HCT116 (cell line): ENCODE data around the gene DNM3. TPM values are rescaled to one million over a fixed set of nuclear protein-coding genes. Genes with fewer than 3 reads are reported as not detected.

Experiments used
- ATAC-seq: fragments of 200-7000 bp; cut with Tn5 transposase; 2 replicates; pipeline ENCODE4 v1.9.1; 2020; ENCODE audit warnings: mild to moderate bottlenecking, moderate library complexity
- BruUV-seq: library from RNA; stranded (reverse); fragments of 400-500 nt; replicated peaks from 2 replicates; lab custom pipeline; 2021; lab: Mats Ljungman, UMichigan
- CTCF ChIA-PET: fragments of 300-600 bp; sonication (Branson Sonifier 250); formaldehyde crosslinking; loops from one replicate; lab custom pipeline; 2021; ENCODE audit warnings: antibody characterized with exemption; lab: Charles Lee
- POLR2A ChIA-PET: fragments of 300-600, 350-600 bp; sonication (Branson Sonifier 250); formaldehyde crosslinking; loops from one replicate; lab custom pipeline; 2021; ENCODE audit warnings: antibody characterized with exemption; lab: Charles Lee
- RAD21 ChIA-PET, 2 experiments: fragments of 300-600 bp; sonication (Branson Sonifier 250); formaldehyde crosslinking; loops; one replicate each; lab custom pipeline; 2023; ENCODE audit warnings: low total read pairs in 2 of 2; ENCODE audit not compliant: uncharacterized antibody in 2 of 2, unreplicated experiment in 2 of 2, low non-redundant PET in 1 of 2; lab: Charles Lee
- DNase-seq: peaks from one replicate; pipeline ENCODE4 v3.0.0-alpha.2; 2010; ENCODE audit warnings: low read depth, low spot score
- H2AFZ ChIP-seq: fragments of 200-600 bp; shearing (Covaris generic), sonication (generic); 2 replicates; pipeline ENCODE4 v1.6.1; 2017; ENCODE audit warnings: low read depth, mixed run types, mixed read lengths, antibody characterized with exemption, low read length; ENCODE audit not compliant: poor library complexity, severe bottlenecking
- H3K27ac ChIP-seq: 2 replicates; pipeline ENCODE4 v1.5.1; 2012; ENCODE audit warnings: low read depth, low read length
- H3K27me3 ChIP-seq: fragments of 200-600 bp; sonication (generic); 2 replicates; pipeline ENCODE4 v1.6.1; 2016; ENCODE audit warnings: mixed run types, low read length, mixed read lengths; ENCODE audit not compliant: insufficient read depth
- H3K36me3 ChIP-seq, 2 experiments: fragments of 200-500 bp in 1 of 2; fragments of 200-600 bp in 1 of 2; sonication (Bioruptor generic) in 1 of 2; sonication (generic) in 1 of 2; 2 replicates each; pipeline versions ENCODE4 v1.5.1 to v1.6.1; 2014 to 2016; ENCODE audit warnings: low read length in 2 of 2, inconsistent platforms in 1 of 2, mixed read lengths in 1 of 2, mixed run types in 1 of 2; ENCODE audit not compliant: insufficient read depth in 2 of 2, control insufficient read depth in 1 of 2
- H3K4me1 ChIP-seq, 2 experiments: fragments of 200-600 bp in 1 of 2; sonication (generic) in 1 of 2; 2 replicates each; pipeline versions ENCODE4 v1.5.1 to v1.6.1; 2012 to 2017; ENCODE audit warnings: low read length in 2 of 2, inconsistent platforms in 1 of 2, mild to moderate bottlenecking in 1 of 2, mixed read lengths in 1 of 2, mixed run types in 1 of 2, moderate library complexity in 1 of 2; ENCODE audit not compliant: insufficient read depth in 2 of 2, control insufficient read depth in 1 of 2
- H3K4me2 ChIP-seq: fragments of 200-600 bp; sonication (generic); 2 replicates; pipeline ENCODE4 v1.6.1; 2017; ENCODE audit warnings: mixed run types, low read length, mixed read lengths
- H3K4me3 ChIP-seq, 2 experiments: fragments of 200-600 bp in 1 of 2; sonication (generic) in 1 of 2; replicated peaks in 1 of 2; 2 replicates each; pipeline ENCODE4 v1.5.1; 2011 to 2016; ENCODE audit warnings: low read length in 2 of 2, control low read depth in 1 of 2, low read depth in 1 of 2, mild to moderate bottlenecking in 1 of 2, mixed read lengths in 1 of 2, mixed run types in 1 of 2
- H3K79me2 ChIP-seq: fragments of 200-600 bp; sonication (generic); 2 replicates; pipeline ENCODE4 v1.6.1; 2017; ENCODE audit warnings: mild to moderate bottlenecking, mixed run types, low read length, moderate library complexity, mixed read lengths; ENCODE audit not compliant: insufficient read depth
- H3K9ac ChIP-seq: fragments of 200-600 bp; sonication (generic); 2 replicates; pipeline ENCODE4 v1.6.1; 2016; ENCODE audit warnings: low read length, mixed read lengths
- H3K9me2 ChIP-seq: fragments of 200-600 bp; sonication (generic), shearing (Covaris generic); 2 replicates; pipeline ENCODE4 v1.6.1; 2017; ENCODE audit warnings: mixed run types, mild to moderate bottlenecking, moderate library complexity; ENCODE audit not compliant: insufficient read depth
- H3K9me3 ChIP-seq, 2 experiments: fragments of 200-500 bp in 1 of 2; fragments of 200-600 bp in 1 of 2; sonication (Bioruptor generic) in 1 of 2; sonication (generic) in 1 of 2; 2 replicates each; pipeline ENCODE4 v1.6.1; 2014 to 2017; ENCODE audit warnings: low read length in 2 of 2, mixed read lengths in 2 of 2, inconsistent platforms in 1 of 2, low read depth in 1 of 2, mild to moderate bottlenecking in 1 of 2, mixed run types in 1 of 2, moderate library complexity in 1 of 2; ENCODE audit not compliant: control insufficient read depth in 1 of 2, insufficient read depth in 1 of 2
- H4K20me1 ChIP-seq: fragments of 200-600 bp; sonication (generic), shearing (Covaris generic); 2 replicates; pipeline ENCODE4 v1.6.1; 2017; ENCODE audit warnings: mixed run types, mild to moderate bottlenecking, moderate library complexity; ENCODE audit not compliant: insufficient read depth
- EZH2 ChIP-seq: fragments of 200-600 bp; sonication (generic); IDR thresholded peaks from 2 replicates; pipeline ENCODE4 v1.6.1; 2017; ENCODE audit warnings: antibody characterized with exemption, mixed run types
- EZH2phosphoT487 ChIP-seq: fragments of 200-600 bp; IDR thresholded peaks from 2 replicates; pipeline ENCODE4 v1.6.1; 2018; ENCODE audit warnings: antibody characterized with exemption, borderline replicate concordance
- POLR2A ChIP-seq: IDR thresholded peaks from 2 replicates; pipeline ENCODE4 v1.7.0; 2011; ENCODE audit warnings: borderline replicate concordance; ENCODE audit not compliant: insufficient read depth, insufficient read length; ENCODE audit errors: extremely low read depth
- POLR2AphosphoS5 ChIP-seq: IDR thresholded peaks from 2 replicates; pipeline ENCODE4 v1.6.1; 2011; ENCODE audit warnings: mild to moderate bottlenecking, low read depth, low read length, moderate library complexity
- RAD21 ChIP-seq: IDR thresholded peaks from 2 replicates; pipeline ENCODE4 v1.6.1; 2012; ENCODE audit warnings: low read depth, mild to moderate bottlenecking
- SIN3A ChIP-seq: IDR thresholded peaks from 2 replicates; pipeline ENCODE4 v1.6.1; 2012; ENCODE audit warnings: low read depth
- SP1 ChIP-seq: IDR thresholded peaks from 2 replicates; pipeline ENCODE4 v1.6.1; 2012; ENCODE audit warnings: low read depth
- TCF7L2 ChIP-seq: IDR thresholded peaks from 2 replicates; pipeline ENCODE4 v1.7.0; 2011; ENCODE audit warnings: borderline replicate concordance, inconsistent platforms; ENCODE audit not compliant: insufficient read depth, insufficient read length; ENCODE audit errors: extremely low read depth
- ZFX ChIP-seq: fragments of 450-650 bp; IDR thresholded peaks from 2 replicates; pipeline ENCODE4 v1.6.1; 2017
- intact Hi-C: fragments of 100-400 bp; cut with micrococcal nuclease; formaldehyde crosslinking; loops from 2 replicates; pipeline ENCODE4 v1.10.0; 2022
- total RNA-seq: library from RNA; stranded (reverse); gene quantifications from one replicate; pipeline ENCODE4 v1.2.1, GENCODE V29; 2021; ENCODE audit not compliant: unreplicated experiment
- TF ChIP-seq, protein P1 (sequence below): IDR thresholded peaks from 2 replicates; pipeline ENCODE4 v1.6.1; 2012
- TF ChIP-seq, protein P2 (sequence below), 3 experiments: fragments of 200-600 bp in 1 of 3; sonication (generic) in 1 of 3; IDR thresholded peaks in 2 of 3; conservative IDR thresholded peaks in 1 of 3; 2 replicates each; pipeline ENCODE4 v1.5.1; 2012 to 2017; ENCODE audit warnings: low read depth in 2 of 3, low read length in 2 of 3, antibody characterized with exemption in 1 of 3, borderline replicate concordance in 1 of 3, control low read depth in 1 of 3, mild to moderate bottlenecking in 1 of 3, mixed read lengths in 1 of 3, mixed run types in 1 of 3, moderate library complexity in 1 of 3; ENCODE audit not compliant: insufficient read depth in 1 of 3
- TF ChIP-seq, protein P3 (sequence below): IDR thresholded peaks from 2 replicates; pipeline ENCODE4 v1.6.1; 2012

The DNM3 gene
- total RNA-seq, 1 experiment from 2014 or later = 3.1 TPM

DNA sequence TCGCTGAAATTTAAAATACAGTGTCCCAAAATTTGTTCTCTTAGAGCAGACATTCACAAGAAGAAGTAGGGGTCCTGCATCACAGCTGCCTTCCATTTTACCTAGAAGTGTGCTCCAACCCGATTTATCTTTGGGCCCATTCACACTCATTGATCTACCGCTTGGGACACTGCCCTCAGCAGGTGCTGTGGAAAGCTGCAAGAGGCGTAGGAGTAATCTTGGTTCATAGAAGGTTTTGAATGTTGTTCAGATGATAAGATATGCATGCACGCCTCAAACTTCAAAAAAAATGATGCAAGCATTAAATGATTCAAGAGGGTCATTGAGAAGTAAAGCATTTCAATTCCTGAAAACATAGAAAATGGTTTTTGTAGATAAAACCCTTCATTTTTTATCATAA lies 560.6 kb downstream of the DNM3 start:
- Histone ChIP-seq H4K20me1 (no peaks in the 10 kb centered on the region), H3K4me2 (no peak overlapping the region), H3K79me2 (no peaks in the 10 kb centered on the region), H3K27me3 (peaks cover 5% of the 10 kb centered on the region; the same call in 1 of the 2 replicates), H3K27ac (no peak overlapping the region), H3K4me1 (peaks cover 5 to 9% of the 10 kb centered on the region in 2 experiments; a peak in 3 of 4 replicates), H3K4me3 (no peak overlapping the region), H3K9me2 (no peaks in the 10 kb centered on the region), H3K36me3 (no peaks in the 10 kb centered on the region), H2AFZ (no peak overlapping the region), H3K9ac (no peak overlapping the region), H3K9me3 (no peaks in the 10 kb centered on the region)
- POLR2A ChIA-PET = no interaction called here
- RAD21 ChIA-PET = no interaction called here
- intact Hi-C loops = loop anchor here (5.0 kb wide), 1 partner anchor 600 kb away; no protein-coding TSS in a partner anchor
- ATAC-seq = peak; percentile 67
- no peak for TF ChIP-seq EZH2phosphoT487
- TF ChIP-seq TCF7L2 = peak; percentile 49
- TF ChIP-seq EZH2 = no peak
- no peak for TF ChIP-seq POLR2A
- TF ChIP-seq ZFX = no peak
- TF ChIP-seq, protein P1, sequence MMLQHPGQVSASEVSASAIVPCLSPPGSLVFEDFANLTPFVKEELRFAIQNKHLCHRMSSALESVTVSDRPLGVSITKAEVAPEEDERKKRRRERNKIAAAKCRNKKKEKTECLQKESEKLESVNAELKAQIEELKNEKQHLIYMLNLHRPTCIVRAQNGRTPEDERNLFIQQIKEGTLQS = no peak
- TF ChIP-seq POLR2AphosphoS5 = no peak
- TF ChIP-seq SP1 = no peak
- TF ChIP-seq, protein P2, sequence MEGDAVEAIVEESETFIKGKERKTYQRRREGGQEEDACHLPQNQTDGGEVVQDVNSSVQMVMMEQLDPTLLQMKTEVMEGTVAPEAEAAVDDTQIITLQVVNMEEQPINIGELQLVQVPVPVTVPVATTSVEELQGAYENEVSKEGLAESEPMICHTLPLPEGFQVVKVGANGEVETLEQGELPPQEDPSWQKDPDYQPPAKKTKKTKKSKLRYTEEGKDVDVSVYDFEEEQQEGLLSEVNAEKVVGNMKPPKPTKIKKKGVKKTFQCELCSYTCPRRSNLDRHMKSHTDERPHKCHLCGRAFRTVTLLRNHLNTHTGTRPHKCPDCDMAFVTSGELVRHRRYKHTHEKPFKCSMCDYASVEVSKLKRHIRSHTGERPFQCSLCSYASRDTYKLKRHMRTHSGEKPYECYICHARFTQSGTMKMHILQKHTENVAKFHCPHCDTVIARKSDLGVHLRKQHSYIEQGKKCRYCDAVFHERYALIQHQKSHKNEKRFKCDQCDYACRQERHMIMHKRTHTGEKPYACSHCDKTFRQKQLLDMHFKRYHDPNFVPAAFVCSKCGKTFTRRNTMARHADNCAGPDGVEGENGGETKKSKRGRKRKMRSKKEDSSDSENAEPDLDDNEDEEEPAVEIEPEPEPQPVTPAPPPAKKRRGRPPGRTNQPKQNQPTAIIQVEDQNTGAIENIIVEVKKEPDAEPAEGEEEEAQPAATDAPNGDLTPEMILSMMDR (IDR thresholded peaks at IDR 0.05 in 2 of 3, conservative IDR thresholded peaks at IDR 0.05 in 1 of 3; ENCODE audit: borderline replicate concordance in 1 of 3, insufficient read depth in 1 of 3, low read depth in 2 of 3, low read length in 2 of 3) = peak; percentile 22 to 57 (median 53); a peak in 5 of 6 replicates
- TF ChIP-seq RAD21 = peak; percentile 34; the same call in 1 of the 2 replicates
- no peak for TF ChIP-seq SIN3A
- TF ChIP-seq, protein P3, sequence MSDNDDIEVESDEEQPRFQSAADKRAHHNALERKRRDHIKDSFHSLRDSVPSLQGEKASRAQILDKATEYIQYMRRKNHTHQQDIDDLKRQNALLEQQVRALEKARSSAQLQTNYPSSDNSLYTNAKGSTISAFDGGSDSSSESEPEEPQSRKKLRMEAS = no peak
- CTCF ChIA-PET = interaction anchor here (1.5 kb wide), 1 partner anchor 399 kb away, joined by 7 read pairs; no protein-coding TSS in a partner anchor
- no TSS peak for BruUV-seq
- DNase-seq = no peak
